K562 (cell line): ENCODE data around the gene KLHL22. TPM values are rescaled to one million over a fixed set of nuclear protein-coding genes. Genes with fewer than 3 reads are reported as not detected.

ENCODE experiments used
- CREBBP ChIP-seq: IDR thresholded peaks from one replicate; pipeline ENCODE4 v1.6.1; 2012; ENCODE audit warnings: low read depth, mild to moderate bottlenecking, control low read depth, inconsistent platforms, low read length
- HINFP ChIP-seq: fragments of 450-650 bp; conservative IDR thresholded peaks from 2 replicates; pipeline ENCODE4 v1.6.1; 2016; ENCODE audit warnings: missing genetic modification characterization, low read depth, mild to moderate bottlenecking, control low read depth, missing compliant biosample characterization
- KDM1A ChIP-seq, 2 experiments: fragments of 450-650 bp; IDR thresholded peaks; 2 replicates each; pipeline ENCODE4 v1.6.1; 2016; ENCODE audit warnings: mild to moderate bottlenecking in 2 of 2
- POU5F1 ChIP-seq: fragments of 150-350 bp; IDR thresholded peaks from 2 replicates; pipeline ENCODE4 v1.6.1; 2014; ENCODE audit warnings: borderline replicate concordance, low read length, low read depth, mild to moderate bottlenecking; ENCODE audit not compliant: partially characterized antibody
- REST ChIP-seq, 2 experiments: fragments of 450-650 bp; formaldehyde crosslinking in 1 of 2; IDR thresholded peaks; 2 replicates each; pipeline versions ENCODE4 v1.4.0 to v1.6.1; 2014 to 2020; ENCODE audit warnings: mild to moderate bottlenecking in 2 of 2, borderline replicate concordance in 1 of 2, low read depth in 1 of 2
- ZNF609 ChIP-seq: sonication (generic); formaldehyde crosslinking; IDR thresholded peaks from 2 replicates; pipeline ENCODE4 v1.8.1; 2023; ENCODE audit warnings: missing genetic modification reagents, mild to moderate bottlenecking, borderline replicate concordance
- ZNF76 ChIP-seq: fragments of 250-450 bp; sonication (Bioruptor Pico); IDR thresholded peaks from 2 replicates; pipeline ENCODE4 v1.4.0; 2020; ENCODE audit warnings: mild to moderate bottlenecking, moderate library complexity, borderline replicate concordance
- ZNF764 ChIP-seq: fragments of 250-450 bp; sonication (Bioruptor Pico); IDR thresholded peaks from 2 replicates; pipeline ENCODE4 v1.4.0; 2020; ENCODE audit warnings: low read depth, mild to moderate bottlenecking, moderate library complexity
- polyA plus RNA-seq, 8 experiments: library from polyadenylated mRNA; depleted of rRNA in 4 of 8; stranded (reverse) in 5 of 8; unstranded in 3 of 8; fragments of >200 nt; fragmentation: Nextera tagmentation in 2 of 8; fragmentation: Illumina TruSeq in 1 of 8; extraction: Ambion mirVana in 2 of 8; extraction: Trizol in 1 of 8; gene quantifications; 2 replicates each; pipeline versions ENCODE4 v1.2.1 to v1.2.3, GENCODE V29; 2011 to 2014; ENCODE audit warnings: inconsistent platforms in 1 of 8, missing spikeins in 1 of 8
- total RNA-seq, 7 experiments: library from RNA; depleted of rRNA in 6 of 7; stranded (reverse); fragments of >200 nt in 6 of 7; fragmentation: Illumina TruSeq in 2 of 7; extraction: Trizol in 2 of 7; gene quantifications; 2 replicates each; pipeline versions ENCODE4 v1.2.1 to v1.2.3, GENCODE V29; 2011 to 2021; ENCODE audit warnings: low replicate concordance in 1 of 7
- TF ChIP-seq, protein P1 (sequence below), 2 experiments: fragments of 450-650 bp; conservative IDR thresholded peaks; 2 replicates each; pipeline ENCODE4 v1.6.1; 2017; ENCODE audit warnings: mild to moderate bottlenecking in 2 of 2, moderate library complexity in 2 of 2

KLHL22 gene
- total and polyA plus RNA-seq, 9 of the 15 experiments (the other 6 are each of a cell fraction or from before 2014, with no cell fraction given): 1.3 to 25.6 (median 15.2) TPM

DNA sequence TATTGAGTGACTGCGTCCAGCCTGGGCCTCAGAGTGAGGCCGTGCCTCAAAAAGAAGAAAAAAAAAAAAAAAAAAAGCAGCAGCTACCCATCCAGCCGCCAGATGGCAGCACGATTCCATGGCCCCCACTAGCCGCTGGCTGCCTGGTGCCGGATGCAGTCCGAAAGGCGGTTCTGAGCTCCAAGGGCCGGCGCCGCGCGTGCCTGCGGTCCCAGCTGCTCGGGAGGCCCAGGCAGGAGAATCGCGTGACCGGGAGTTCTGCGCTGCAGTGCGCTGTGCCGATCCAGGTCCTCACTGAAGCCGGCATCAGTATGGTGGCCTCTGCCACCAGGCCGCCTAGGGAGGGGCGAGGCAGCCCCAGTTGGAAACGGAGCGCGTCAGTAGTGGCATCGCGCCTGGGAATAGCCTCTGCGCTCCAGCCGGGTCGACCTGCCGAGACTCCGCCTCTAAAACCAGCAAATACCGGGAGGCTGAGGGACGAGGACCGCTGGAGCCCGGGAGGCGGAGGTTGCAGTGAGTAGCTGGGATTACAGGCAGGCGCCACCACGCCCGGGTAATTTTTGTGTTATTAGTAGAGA, 77.3 kb downstream of the KLHL22 start (continued):
- TF ChIP-seq ZNF609 (CRISPR knock-in tag) (peak; percentile 13; the same call in 1 of the 2 replicates), POU5F1 (peak; percentile 52), ZNF76 (CRISPR knock-in tag) (peak; percentile 74), KDM1A (IDR thresholded peaks at IDR 0.05) (no peak), CREBBP (no peak), ZNF764 (CRISPR knock-in tag) (no peak), HINFP (tag) (no peak), REST (IDR thresholded peaks at IDR 0.05; ENCODE audit: borderline replicate concordance) (peak; percentile 98), REST (CRISPR knock-in tag; IDR thresholded peaks at IDR 0.05; ENCODE audit: low read depth) (peak; percentile 83)
- TF ChIP-seq, protein P1, sequence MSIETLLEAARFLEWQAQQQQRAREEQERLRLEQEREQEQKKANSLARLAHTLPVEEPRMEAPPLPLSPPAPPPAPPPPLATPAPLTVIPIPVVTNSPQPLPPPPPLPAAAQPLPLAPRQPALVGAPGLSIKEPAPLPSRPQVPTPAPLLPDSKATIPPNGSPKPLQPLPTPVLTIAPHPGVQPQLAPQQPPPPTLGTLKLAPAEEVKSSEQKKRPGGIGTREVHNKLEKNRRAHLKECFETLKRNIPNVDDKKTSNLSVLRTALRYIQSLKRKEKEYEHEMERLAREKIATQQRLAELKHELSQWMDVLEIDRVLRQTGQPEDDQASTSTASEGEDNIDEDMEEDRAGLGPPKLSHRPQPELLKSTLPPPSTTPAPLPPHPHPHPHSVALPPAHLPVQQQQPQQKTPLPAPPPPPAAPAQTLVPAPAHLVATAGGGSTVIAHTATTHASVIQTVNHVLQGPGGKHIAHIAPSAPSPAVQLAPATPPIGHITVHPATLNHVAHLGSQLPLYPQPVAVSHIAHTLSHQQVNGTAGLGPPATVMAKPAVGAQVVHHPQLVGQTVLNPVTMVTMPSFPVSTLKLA (conservative IDR thresholded peaks at IDR 0.05): no peak
